Neuronal stem cell (in vitro differentiated cells): ENCODE measurements around the gene SPATC1L.

ENCODE experiments used
- DNase-seq: peaks from one replicate; pipeline ENCODE4 v3.0.0-alpha.2; 2013; ENCODE audit warnings: low spot score
- H2AFZ ChIP-seq: one replicate; pipeline ENCODE4 v1.6.1; 2013; ENCODE audit warnings: mild to moderate bottlenecking, low read length, inconsistent platforms
- H2AK5ac ChIP-seq: 2 replicates; pipeline ENCODE4 v1.6.1; 2013; ENCODE audit warnings: low read depth, mild to moderate bottlenecking, inconsistent platforms, low read length, moderate library complexity, mixed read lengths
- H2BK120ac ChIP-seq: 2 replicates; pipeline ENCODE4 v1.6.1; 2013; ENCODE audit warnings: low read depth, mild to moderate bottlenecking, inconsistent platforms, low read length, moderate library complexity, mixed read lengths
- H2BK12ac ChIP-seq: one replicate; pipeline ENCODE4 v1.6.1; 2013; ENCODE audit warnings: low read length, inconsistent platforms
- H2BK15ac ChIP-seq: 2 replicates; pipeline ENCODE4 v1.6.1; 2013; ENCODE audit warnings: mild to moderate bottlenecking, low read length, inconsistent platforms, mixed read lengths
- H2BK5ac ChIP-seq: one replicate; pipeline ENCODE4 v1.6.1; 2013; ENCODE audit warnings: inconsistent platforms, mild to moderate bottlenecking, low read length, moderate library complexity
- H3K14ac ChIP-seq: one replicate; pipeline ENCODE4 v1.6.1; 2013; ENCODE audit warnings: low read length, inconsistent platforms
- H3K18ac ChIP-seq: 2 replicates; pipeline ENCODE4 v1.6.1; 2013; ENCODE audit warnings: low read length, inconsistent platforms
- H3K23ac ChIP-seq: 2 replicates; pipeline ENCODE4 v1.6.1; 2013; ENCODE audit warnings: low read depth, mild to moderate bottlenecking, mixed read lengths, low read length, inconsistent platforms; ENCODE audit not compliant: poor library complexity
- H3K27ac ChIP-seq: replicated peaks from 3 replicates; pipeline ENCODE4 v1.5.1; 2013; ENCODE audit warnings: low read length, inconsistent platforms
- H3K27me3 ChIP-seq, 3 experiments: 2 replicates each; pipeline ENCODE4 v1.6.1; 2013; ENCODE audit warnings: low read length in 3 of 3, mild to moderate bottlenecking in 2 of 3, inconsistent platforms in 1 of 3, low read depth in 1 of 3, mixed read lengths in 1 of 3, moderate library complexity in 1 of 3; ENCODE audit not compliant: control insufficient read depth in 3 of 3, insufficient read depth in 3 of 3
- H3K36me3 ChIP-seq, 2 donors: replicated peaks in 1 of 2; 2 replicates each; pipeline ENCODE4 v1.6.1; 2013; ENCODE audit warnings: low read length in 2 of 2; ENCODE audit not compliant: control insufficient read depth in 2 of 2, insufficient read depth in 2 of 2
- H3K4ac ChIP-seq: 2 replicates; pipeline ENCODE4 v1.6.1; 2013; ENCODE audit warnings: inconsistent platforms, mild to moderate bottlenecking, low read length, moderate library complexity
- H3K4me1 ChIP-seq, 2 donors: 1 replicate in 1 of 2; 2 replicates in 1 of 2; pipeline ENCODE4 v1.6.1; 2013; ENCODE audit warnings: low read length in 2 of 2, low read depth in 1 of 2; ENCODE audit not compliant: control insufficient read depth in 2 of 2, insufficient read depth in 1 of 2
- H3K4me2 ChIP-seq: one replicate; pipeline ENCODE4 v1.6.1; 2013; ENCODE audit warnings: mild to moderate bottlenecking, low read length, inconsistent platforms; ENCODE audit not compliant: insufficient read depth, poor library complexity, severe bottlenecking
- H3K4me3 ChIP-seq, 2 donors: 2 replicates each; pipeline ENCODE4 v1.5.1; 2013; ENCODE audit warnings: low read length in 2 of 2, mild to moderate bottlenecking in 2 of 2, inconsistent platforms in 1 of 2, moderate library complexity in 1 of 2
- H3K79me1 ChIP-seq: one replicate; pipeline ENCODE4 v1.6.1; 2013; ENCODE audit warnings: low read depth, mild to moderate bottlenecking, inconsistent platforms, low read length, moderate library complexity
- H3K9ac ChIP-seq: one replicate; pipeline ENCODE4 v1.6.1; 2013; ENCODE audit warnings: mild to moderate bottlenecking, low read depth, low read length, inconsistent platforms; ENCODE audit not compliant: poor library complexity
- H3K9me3 ChIP-seq, 2 donors: replicated peaks in 1 of 2; 2 replicates each; pipeline versions ENCODE3 to v1.6.1; 2013; ENCODE audit warnings: low read length in 2 of 2, mild to moderate bottlenecking in 2 of 2, inconsistent platforms in 1 of 2, low read depth in 1 of 2, mixed read lengths in 1 of 2, moderate library complexity in 1 of 2; ENCODE audit not compliant: control insufficient read depth in 2 of 2, insufficient read depth in 1 of 2
- H4K8ac ChIP-seq: one replicate; pipeline ENCODE4 v1.6.1; 2013; ENCODE audit warnings: low read depth, mild to moderate bottlenecking, inconsistent platforms, low read length, moderate library complexity
- H4K91ac ChIP-seq: one replicate; pipeline ENCODE4 v1.6.1; 2013; ENCODE audit warnings: low read length, low read depth, mild to moderate bottlenecking, inconsistent platforms; ENCODE audit not compliant: poor library complexity
- WGBS, 2 donors: extraction: QIAGEN DNeasy Blood & Tissue Kit; methylation state at CpG; one replicate each; pipeline ENCODE4 v1.1.7; 2013; ENCODE audit warnings: missing lambda C conversion rate in 2 of 2, mixed read lengths in 1 of 2; ENCODE audit not compliant: insufficient read length in 2 of 2, insufficient replicate concordance in 1 of 2; ENCODE audit errors: extremely low coverage in 2 of 2; 5-methylcytosine and 5-hydroxymethylcytosine counted together

Gene SPATC1L

GRCh38 chr21:46154955-46155513 lies 29.2 kb downstream of the SPATC1L start:
- no peak overlapping the region for H2AFZ ChIP-seq
- no peak overlapping the region for H4K91ac ChIP-seq
- peaks cover 6% of the 10 kb centered on the region for H3K79me1 ChIP-seq
- H2BK120ac ChIP-seq = no peak overlapping the region
- H3K4me1 ChIP-seq = peaks cover 15 to 25% of the 10 kb centered on the region in 2 donors
- H3K27me3 ChIP-seq = no peaks in the 10 kb centered on the region
- no peak overlapping the region for H3K27ac ChIP-seq
- H3K4me2 ChIP-seq = no peak overlapping the region
- H3K18ac ChIP-seq = peak overlapping the region; percentile 87
- H2BK12ac ChIP-seq = no peak overlapping the region
- H3K9me3 ChIP-seq = peaks cover 0 to 3% of the 10 kb centered on the region in 2 donors
- H4K8ac ChIP-seq = no peak overlapping the region
- H3K9ac ChIP-seq = no peak overlapping the region
- H2BK5ac ChIP-seq = peak overlapping the region; percentile 90
- no peak for DNase-seq
- H3K23ac ChIP-seq = peak overlapping the region; percentile 50
- H3K4ac ChIP-seq = no peak overlapping the region
- peaks cover 0 to 4% of the 10 kb centered on the region in 2 donors for H3K36me3 ChIP-seq
- peak overlapping the region; percentile 95 for H2AK5ac ChIP-seq
- H3K14ac ChIP-seq = peak overlapping the region; percentile 97
- WGBS, 2 donors = no CpG with 5 or more reads among the region's 16 CpGs
- no peak overlapping the region for H3K4me3 ChIP-seq
- H2BK15ac ChIP-seq = peak overlapping the region; percentile 97

DNA sequence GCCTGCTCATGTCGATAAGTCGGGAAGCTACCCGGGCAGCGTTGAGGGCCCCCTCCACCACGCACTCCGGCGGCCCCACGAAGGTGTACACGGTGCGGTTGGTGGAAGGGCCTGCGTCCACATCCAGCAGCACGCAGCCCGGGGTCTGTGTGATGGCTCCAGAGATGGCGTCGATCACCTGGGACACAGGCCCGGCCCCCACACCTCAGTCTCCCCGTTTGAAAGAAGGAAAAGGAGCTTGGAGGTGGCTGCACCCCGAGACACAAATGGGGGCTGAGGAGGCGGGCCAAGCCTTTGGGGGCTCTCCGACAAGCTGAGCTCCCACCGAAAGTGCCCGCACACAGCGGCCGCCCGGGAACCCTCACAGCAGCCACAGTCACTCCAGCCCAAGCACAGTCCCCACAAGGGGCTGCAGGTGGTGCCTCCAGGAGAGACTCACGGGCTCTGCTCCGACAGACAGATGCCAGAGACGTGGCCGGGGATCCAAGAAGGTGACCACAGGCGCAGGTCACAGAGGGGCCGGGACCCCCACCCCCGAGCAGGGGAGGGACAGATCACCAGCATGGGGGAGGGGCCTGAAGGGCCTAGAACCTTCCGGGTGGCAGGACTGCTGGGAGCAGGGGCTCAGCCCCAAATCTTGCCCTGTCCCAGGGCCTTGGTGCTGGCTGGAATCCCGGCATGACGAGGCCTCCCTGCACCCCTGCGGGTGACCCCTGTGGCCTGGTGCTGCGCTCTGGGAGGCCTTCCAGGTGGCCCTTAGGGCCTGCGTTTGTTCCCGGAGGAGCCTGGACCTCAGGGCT lies 29.9 kb downstream of the SPATC1L start:
- Histone ChIP-seq H4K8ac (peak overlapping the region; percentile 65), H2AK5ac (peak overlapping the region; percentile 95), H3K79me1 (peaks cover 6% of the 10 kb centered on the region), H3K27ac (no peak overlapping the region), H3K4ac (peak overlapping the region; percentile 66), H3K4me3 (no peak overlapping the region), H3K27me3 (no peaks in the 10 kb centered on the region), H3K4me2 (no peak overlapping the region), H2BK12ac (peak overlapping the region; percentile 90), H4K91ac (peak overlapping the region; percentile 30), H3K36me3 (peaks cover 0 to 4% of the 10 kb centered on the region in 2 donors), H2BK120ac (peak overlapping the region; percentile 83), H2AFZ (no peak overlapping the region), H2BK5ac (peak overlapping the region; percentile 90), H3K4me1 (peaks cover 15 to 26% of the 10 kb centered on the region in 2 donors), H3K9ac (peak overlapping the region; percentile 73), H3K23ac (peak overlapping the region; percentile 87), H3K14ac (peak overlapping the region; percentile 97), H3K9me3 (peaks cover 0 to 3% of the 10 kb centered on the region in 2 donors), H3K18ac (peak overlapping the region; percentile 88), H2BK15ac (peak overlapping the region; percentile 97)
- no CpG with 5 or more reads among the region's 39 CpGs for WGBS, 2 donors
- no peak for DNase-seq

GRCh38 chr21:46153247-46154154 lies 30.8 kb downstream of the SPATC1L start:
- WGBS, 2 donors = no CpG with 5 or more reads among the region's 33 CpGs
- peak overlapping the region; percentile 82 for H4K8ac ChIP-seq
- peak overlapping the region; percentile 60 for H4K91ac ChIP-seq
- peak overlapping the region; percentile 90 for H2BK12ac ChIP-seq
- peak overlapping the region; percentile 97 for H2BK15ac ChIP-seq
- peak overlapping the region; percentile 80 for H3K9ac ChIP-seq
- H3K27ac ChIP-seq = no peak overlapping the region
- peak overlapping the region; percentile 69 for H3K4ac ChIP-seq
- peaks cover 6% of the 10 kb centered on the region for H3K79me1 ChIP-seq
- H3K4me2 ChIP-seq = no peak overlapping the region
- H2AFZ ChIP-seq = peak overlapping the region; percentile 86
- peaks cover 0 to 3% of the 10 kb centered on the region in 2 donors for H3K9me3 ChIP-seq
- H3K4me1 ChIP-seq = peaks cover 15 to 26% of the 10 kb centered on the region in 2 donors
- H3K27me3 ChIP-seq = no peaks in the 10 kb centered on the region
- H2BK120ac ChIP-seq = peak overlapping the region; percentile 83
- H3K4me3 ChIP-seq = no peak overlapping the region
- H3K23ac ChIP-seq = peak overlapping the region; percentile 87
- peaks cover 0 to 4% of the 10 kb centered on the region in 2 donors for H3K36me3 ChIP-seq
- peak overlapping the region; percentile 97 for H3K14ac ChIP-seq
- peak; percentile 54 for DNase-seq
- peak overlapping the region; percentile 95 for H2AK5ac ChIP-seq
- peak overlapping the region; percentile 95 for H3K18ac ChIP-seq
- peak overlapping the region; percentile 43 for H2BK5ac ChIP-seq
